HG02981 (cell line): Measurements from ENCODE around the gene SORCS1.

ENCODE experiments used
- ATAC-seq: cut with Tn5 transposase; IDR thresholded peaks from one replicate; pipeline ENCODE4 v1.9.1; 2021; ENCODE audit warnings: mild to moderate bottlenecking, moderate library complexity; ENCODE audit not compliant: unreplicated experiment

The SORCS1 gene

GRCh38 chr10:106830471-106830870 lies 334.0 kb downstream of the SORCS1 start:
- ATAC-seq = no peak

GRCh38 chr10:106830006-106830405 lies 334.5 kb downstream of the SORCS1 start:
- no peak for ATAC-seq

DNA sequence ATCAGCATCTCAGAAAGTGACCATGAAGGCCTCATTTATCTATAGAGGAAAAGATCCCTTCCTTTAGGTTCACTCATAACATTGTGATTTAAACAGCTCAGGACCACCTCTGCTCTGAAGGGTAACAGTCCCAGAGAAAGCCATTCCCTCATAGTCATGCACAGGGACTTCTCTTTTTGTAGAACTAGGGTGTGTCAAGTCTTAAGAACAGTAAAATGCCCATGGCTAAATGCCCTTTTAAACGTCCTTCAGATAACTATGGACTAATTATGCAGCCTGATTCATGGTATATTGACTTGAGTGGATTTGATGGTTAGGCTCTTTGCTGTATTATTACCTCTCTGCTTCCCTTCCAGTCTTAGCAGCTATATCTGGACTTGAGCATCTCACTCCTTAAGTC lies 337.8 kb downstream of the SORCS1 start:
- ATAC-seq = no peak

- no peak for ATAC-seq
These were observed 338.7 kb downstream of the SORCS1 start for GRCh38 chr10:106825576-106826364.

DNA sequence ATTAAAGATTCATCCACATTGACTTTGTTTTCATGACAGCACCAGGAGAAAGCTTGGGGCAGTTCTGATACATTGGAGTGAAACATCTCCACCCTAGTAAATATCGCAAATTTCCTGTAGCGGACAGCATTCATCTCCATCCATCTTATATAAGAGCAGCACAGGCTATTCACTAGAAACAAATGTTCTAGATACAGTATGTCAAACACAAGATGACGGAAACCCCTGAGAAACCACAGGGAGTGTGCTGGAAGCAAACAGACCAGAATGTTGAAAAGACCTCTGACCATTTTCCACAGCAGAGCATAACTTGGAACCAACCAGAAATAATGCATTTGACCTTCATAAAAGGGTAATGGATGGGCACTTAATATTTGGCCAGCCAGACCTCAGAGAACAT lies 343.9 kb downstream of the SORCS1 start:
- ATAC-seq = no peak

- no peak for ATAC-seq
These were observed 345.0 kb downstream of the SORCS1 start for GRCh38 chr10:106819490-106819889.

DNA sequence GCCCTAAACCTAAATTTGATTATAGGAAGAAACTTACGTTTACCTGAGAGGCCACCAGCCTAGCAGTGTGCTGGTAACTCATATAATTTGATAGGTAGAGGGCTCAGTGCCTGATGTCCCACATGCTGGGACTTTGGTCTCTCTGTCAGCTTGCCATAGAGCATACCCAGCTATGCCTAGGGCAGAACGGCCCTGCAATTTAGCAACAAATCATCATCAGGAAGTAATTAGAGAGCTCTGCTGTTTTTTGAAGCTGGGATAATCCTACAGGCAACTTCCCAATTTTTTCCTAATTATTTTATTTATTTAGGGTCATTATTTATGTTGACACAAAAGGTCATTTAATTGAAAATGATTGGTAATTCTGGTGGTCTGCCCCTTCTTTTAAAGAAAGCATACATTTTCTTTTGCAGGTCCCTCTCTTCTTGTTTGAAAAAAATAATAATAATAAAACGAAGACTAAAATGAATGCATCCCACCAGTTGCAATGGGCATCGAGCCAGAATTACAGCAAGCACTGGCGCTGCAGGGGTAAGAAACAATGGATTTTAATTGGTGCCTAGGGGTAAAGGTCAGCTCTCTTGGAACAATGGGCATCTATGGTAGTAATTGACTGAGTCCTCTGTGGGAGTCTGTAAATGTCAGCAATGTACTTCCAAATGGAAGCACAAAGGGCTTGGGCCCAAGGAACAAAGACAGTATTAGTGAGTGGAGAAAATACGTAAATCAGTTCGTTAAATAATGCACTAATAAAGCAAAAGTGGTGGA lies 348.0 kb downstream of the SORCS1 start:
- no peak for ATAC-seq

GRCh38 chr10:106815427-106816043 lies 349.0 kb downstream of the SORCS1 start:
- ATAC-seq = no peak

GRCh38 chr10:106804992-106805582 lies 359.4 kb downstream of the SORCS1 start:
- ATAC-seq = no peak

DNA sequence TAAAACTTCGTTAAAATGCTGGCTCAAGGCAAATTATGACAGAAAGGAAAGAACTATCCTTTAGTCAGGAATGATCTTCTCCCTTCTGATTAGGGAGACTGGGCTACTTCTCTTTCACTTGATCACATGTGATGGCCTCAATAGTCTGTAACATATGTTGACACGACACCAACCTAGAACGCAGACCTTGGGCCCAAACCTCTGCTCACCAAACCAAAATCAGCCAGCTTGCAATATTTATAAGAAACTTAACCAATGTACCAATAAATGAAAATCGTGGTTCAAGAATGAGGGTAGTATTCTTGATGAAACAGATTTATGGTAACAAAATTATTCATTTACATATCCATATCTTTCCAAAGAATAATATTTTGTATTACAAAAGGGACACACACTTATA lies 361.6 kb downstream of the SORCS1 start:
- ATAC-seq = no peak

- ATAC-seq = no peak
These were observed 364.7 kb downstream of the SORCS1 start for GRCh38 chr10:106799776-106800175.

DNA sequence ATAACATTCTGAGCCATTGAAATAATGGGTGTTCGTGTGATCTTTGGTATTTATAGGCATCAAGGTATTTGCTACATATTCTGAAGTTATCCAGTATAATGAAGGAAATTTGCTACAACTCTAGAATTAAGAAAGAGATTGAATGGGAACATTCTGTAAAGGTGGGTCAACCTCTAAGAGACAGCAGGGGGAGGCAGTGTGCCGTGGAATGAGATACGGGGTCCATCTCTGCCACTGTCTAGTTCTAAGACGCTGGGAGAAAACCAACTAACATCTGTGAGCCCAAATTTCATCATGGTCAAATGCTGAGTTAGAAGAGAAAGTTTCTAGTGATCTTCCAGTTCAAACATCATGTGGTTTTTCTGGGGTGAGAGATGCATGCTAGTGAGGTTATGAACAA lies 368.9 kb downstream of the SORCS1 start:
- ATAC-seq = peak; percentile 90

DNA sequence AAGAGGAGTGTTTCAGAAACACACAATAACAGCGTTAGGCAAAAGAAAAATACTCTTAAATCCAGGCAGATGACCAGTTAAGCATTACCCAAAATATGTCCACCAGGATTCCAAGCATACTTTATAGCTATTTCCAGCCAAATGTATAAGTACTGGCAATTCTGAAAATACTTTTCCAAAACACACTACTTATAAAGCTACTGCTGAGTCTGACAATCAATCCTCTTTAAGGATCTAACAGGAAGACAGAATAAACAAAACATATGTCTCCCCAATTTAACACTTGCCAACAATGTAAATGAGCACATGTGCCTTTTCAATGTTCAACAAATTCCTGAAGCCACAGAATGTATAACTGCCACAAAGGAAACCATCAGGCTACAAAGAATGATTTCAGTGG lies 370.9 kb downstream of the SORCS1 start:
- ATAC-seq = no peak

DNA sequence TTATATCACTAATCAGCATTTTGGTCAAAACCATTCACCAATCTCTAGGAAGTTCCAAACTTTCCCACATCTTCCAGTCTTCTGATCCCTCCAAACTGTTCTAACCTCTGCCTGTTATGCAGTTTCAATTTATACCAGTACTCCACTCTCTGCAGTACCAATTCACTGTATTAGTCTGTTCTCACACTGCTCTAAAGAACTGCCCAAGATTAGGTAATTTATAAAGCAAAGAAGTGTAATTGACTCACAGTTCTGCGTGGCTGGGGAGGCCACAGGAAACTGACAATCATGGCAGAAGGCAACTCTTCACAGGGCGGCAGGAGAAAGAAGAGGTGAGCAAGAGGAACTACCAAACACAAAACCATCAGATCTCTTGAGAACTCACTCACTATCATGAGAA lies 374.9 kb downstream of the SORCS1 start:
- no peak for ATAC-seq

DNA sequence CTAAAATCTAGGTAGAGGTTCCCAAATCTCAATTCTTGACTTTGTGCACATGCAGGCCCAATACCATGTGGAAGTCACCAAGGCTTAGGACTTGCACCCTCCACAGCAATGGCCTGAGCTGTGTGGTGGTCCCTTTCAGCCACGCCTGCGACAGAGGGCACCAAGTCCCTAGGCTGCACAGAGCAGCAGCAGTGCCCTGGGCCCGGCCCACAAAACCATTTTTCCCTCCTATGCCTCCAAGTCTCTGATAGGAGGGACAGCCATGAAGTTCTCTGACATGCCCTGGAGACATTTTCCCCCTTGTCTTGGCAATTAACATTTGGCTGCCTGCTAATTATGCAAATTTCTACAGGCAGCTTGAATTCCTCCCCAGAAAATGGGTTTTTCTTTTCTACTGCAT lies 375.5 kb downstream of the SORCS1 start:
- no peak for ATAC-seq

- ATAC-seq = no peak
These were observed 379.0 kb downstream of the SORCS1 start for GRCh38 chr10:106785528-106785927.

DNA sequence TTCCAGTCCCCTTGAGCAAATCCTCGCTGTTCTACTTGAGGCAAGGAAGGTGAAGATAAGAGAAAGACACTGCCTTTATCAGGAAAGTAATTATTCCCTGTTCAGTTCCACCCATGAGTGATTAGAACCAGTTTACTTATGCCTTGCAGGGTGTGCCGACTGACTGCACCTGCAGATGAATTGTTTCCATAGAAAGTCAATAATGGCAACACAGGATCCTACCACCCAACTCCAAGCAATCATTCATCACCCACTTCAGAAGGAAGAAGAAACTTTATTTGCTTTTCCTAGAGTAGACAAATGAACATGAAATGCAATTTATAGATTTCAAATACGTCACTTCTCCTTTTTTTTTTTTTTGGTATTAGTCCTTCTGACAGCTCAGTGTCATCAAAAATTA lies 383.9 kb downstream of the SORCS1 start:
- no peak for ATAC-seq

DNA sequence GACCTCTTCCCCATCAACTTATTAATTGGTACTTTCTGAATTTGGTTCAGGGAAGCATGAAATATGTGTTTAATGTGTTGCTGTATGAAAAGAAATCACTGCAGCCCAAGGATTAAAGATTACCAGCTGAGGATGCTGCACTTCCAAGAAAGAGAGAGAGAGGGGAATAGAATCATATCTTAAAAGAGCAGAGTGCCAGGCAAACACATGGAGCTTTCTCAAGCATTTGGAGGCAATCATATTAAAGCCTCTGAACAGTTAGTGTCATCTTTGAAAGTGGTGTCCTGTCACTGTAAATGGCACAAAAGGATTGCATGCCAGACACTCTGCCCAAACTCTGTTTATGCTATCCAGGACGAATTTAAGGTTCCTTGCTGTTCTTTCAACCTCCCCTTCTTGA lies 386.7 kb downstream of the SORCS1 start:
- no peak for ATAC-seq

DNA sequence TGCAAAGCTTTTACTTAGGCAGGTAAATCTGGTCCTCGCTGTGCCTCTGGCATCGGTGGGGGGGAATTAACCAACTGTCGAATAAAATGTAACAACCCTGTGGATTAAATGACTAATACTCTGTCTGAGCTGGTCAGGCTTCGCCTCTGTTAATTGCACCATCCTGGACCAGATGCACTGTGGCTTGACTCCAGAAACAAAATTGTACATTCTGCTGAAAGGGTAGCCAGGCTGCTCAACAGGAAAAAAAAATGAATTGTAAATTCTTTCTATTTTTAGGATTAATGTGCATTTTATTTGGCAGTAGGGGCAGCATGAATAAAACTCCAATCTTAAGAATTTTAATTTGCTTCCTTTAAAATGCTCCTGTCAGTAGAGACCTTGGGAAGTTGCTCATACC lies 389.4 kb downstream of the SORCS1 start:
- ATAC-seq = no peak

DNA sequence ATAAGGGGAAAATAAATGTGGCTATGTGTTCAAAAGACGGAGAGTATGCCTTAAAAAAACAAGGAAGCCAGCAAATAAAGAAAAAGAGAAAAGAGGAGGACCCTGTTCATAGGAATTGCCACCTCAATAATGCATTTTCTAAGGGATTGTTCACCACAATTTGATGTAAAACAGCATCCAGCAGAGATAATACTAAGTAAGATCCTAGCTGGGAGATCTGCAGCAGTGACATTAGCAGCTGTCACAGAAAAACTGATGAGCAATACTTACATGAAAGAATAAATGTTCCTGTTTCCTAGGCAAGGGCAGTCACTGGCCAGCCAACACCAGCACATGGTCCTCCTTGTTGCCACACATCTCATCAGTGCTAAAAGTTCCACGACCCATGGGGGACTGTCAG lies 391.5 kb downstream of the SORCS1 start:
- no peak for ATAC-seq

GRCh38 chr10:106771154-106771553 lies 393.4 kb downstream of the SORCS1 start:
- no peak for ATAC-seq

DNA sequence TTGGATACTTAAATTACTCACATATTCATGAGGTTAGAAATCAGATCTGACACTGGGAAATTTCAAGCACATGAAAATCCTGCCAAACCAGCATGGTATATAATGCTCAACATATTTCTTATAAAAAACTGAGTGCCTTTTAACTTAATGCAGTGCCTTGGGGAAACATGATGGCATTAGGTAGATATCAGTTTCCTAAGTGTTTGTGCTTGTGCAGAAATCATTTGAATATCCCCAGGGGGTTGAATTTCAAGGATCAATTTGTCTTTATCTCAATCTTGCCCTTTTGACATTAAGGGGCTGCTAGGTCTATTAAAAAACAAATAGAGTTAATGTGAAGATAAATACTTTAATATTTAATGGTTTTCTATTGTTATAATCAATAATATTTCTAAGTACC lies 396.3 kb downstream of the SORCS1 start:
- ATAC-seq = no peak
